GM18507 (cell line): ENCODE measurements around the gene CHI3L2.

Source experiments
- DNase-seq: peaks from one replicate; pipeline ENCODE4 v3.0.0; 2011; ENCODE audit warnings: low read depth; ENCODE audit not compliant: insufficient read length; ENCODE audit errors: extremely low spot score
- FAIRE-seq: peaks from 2 replicates; lab custom pipeline; 2011; peaks lifted over from hg19 to GRCh38; lab: Jason Lieb, UNC

Gene CHI3L2, protein sequence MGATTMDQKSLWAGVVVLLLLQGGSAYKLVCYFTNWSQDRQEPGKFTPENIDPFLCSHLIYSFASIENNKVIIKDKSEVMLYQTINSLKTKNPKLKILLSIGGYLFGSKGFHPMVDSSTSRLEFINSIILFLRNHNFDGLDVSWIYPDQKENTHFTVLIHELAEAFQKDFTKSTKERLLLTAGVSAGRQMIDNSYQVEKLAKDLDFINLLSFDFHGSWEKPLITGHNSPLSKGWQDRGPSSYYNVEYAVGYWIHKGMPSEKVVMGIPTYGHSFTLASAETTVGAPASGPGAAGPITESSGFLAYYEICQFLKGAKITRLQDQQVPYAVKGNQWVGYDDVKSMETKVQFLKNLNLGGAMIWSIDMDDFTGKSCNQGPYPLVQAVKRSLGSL

DNA sequence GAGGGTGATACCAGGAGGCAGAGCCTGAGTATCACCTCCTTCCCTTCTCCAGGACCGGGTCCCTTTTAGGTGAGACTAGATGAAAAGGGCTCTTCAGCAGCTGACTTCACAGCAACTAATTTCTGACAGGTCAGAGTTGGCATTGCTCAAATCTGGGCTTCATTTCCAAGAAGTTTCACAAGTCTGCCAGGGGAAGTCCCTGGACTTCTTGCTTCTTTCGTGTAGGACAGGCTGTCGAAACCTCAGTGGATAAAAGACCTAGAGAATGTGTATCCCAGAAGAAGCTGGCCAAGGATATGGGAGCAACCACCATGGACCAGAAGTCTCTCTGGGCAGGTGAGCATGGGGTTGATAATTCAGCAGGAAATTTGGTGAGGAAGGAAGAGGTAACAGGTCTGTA lies at the start of gene CHI3L2:
CHI3L2 (plus strand) TSS at position 280 of the 400 bp plus-strand sequence; CDS start at position 297, 17 bp downstream.
- no peak for FAIRE-seq

GRCh38 chr1:111179968-111180533 lies 47.5 kb upstream of the CHI3L2 start:
- FAIRE-seq (no peak), DNase-seq (no peak)

More for the DNA sequence above, at the start of gene CHI3L2:
- no peak for DNase-seq

- no peak for FAIRE-seq
- no peak for DNase-seq
Observed at GRCh38 chr1:111182052-111182451, 45.5 kb upstream of the CHI3L2 start.

DNA sequence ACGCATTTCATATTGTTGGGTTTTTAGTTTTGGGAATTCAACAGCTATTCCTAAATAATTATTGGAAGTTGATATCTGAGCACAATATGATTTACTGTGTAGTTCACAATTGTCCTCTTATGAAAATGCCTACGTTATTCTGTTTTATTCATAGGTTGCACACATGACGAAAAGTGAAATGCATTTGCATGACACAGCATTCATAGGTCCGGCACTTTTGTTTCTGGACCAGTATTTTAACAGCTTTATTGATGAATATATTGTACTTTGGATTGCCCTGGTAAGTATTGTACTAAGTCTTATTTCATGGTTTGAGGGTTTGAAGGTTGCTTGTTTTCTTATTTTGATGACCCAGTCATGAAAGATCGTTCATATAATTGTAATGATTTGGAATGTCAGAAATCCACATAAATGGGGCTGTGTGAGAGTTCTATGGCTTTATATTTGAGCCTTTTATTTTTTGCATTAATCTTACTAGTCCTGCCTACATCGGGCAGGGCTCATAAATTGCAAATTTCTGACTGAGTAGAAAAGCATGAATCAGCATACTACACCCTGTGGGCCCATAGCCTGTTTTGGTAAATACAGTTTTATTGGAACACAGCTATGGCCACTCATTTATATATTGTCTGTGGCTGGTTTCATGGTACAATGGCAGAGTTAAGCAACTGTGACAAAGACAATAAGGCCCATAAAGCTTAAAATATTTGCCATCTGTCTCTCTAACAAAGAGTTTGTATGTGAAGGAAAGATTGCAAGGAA lies 44.0 kb upstream of the CHI3L2 start:
- DNase-seq (no peak), FAIRE-seq (peak; percentile 24)

DNA sequence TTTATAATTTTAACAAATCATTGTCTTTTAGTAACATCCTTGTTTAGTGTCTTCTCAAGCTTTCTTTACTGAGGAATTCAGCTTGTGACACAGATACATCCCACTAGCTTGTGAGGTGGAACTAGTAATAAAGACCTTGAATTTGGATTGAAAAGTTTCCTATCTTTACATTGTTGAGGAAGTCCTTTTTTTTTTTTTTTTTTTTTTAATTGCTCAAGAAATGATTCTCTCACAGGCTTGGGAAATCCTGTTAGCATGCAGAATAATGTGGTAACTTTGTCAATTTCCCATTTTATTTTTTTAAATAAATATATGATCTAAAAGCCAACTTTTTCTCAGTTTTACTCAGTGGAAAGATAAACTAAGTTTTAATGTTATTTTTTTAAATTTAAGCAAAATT lies 42.9 kb upstream of the CHI3L2 start:
- FAIRE-seq: no peak

DNA sequence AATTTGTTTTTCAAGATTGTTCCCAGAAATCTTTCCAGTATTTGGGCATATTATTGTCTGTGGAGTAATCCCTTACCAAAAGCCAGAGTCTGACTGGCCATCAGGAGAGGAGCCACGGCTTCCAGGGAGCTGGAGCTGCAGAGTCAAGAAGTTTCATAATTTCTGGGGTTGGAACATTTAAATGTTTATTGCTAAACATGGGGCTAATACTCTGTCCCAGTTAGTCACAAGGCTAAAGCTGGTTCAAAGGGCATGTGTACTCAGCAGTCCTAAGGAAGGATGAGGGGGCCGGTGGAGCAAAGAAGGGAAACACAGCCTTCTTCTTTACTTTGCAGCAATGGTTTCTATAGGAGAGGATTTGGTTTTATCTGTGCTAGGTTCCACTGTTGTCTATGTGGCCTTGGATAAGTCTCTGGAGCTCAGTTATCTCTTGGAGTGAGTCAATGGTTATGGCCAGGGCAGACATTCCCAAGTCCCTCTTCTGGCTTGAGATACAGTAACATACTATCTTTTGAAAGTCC lies 36.5 kb upstream of the CHI3L2 start:
- no peak for FAIRE-seq
- DNase-seq: no peak

More for the DNA sequence above, 42.9 kb upstream of the CHI3L2 start:
- DNase-seq: no peak

- no peak for FAIRE-seq
- no peak for DNase-seq
Observed at GRCh38 chr1:111191496-111191895, 36.0 kb upstream of the CHI3L2 start.

GRCh38 chr1:111192074-111192473 lies 35.4 kb upstream of the CHI3L2 start:
- DNase-seq (no peak), FAIRE-seq (no peak)

DNA sequence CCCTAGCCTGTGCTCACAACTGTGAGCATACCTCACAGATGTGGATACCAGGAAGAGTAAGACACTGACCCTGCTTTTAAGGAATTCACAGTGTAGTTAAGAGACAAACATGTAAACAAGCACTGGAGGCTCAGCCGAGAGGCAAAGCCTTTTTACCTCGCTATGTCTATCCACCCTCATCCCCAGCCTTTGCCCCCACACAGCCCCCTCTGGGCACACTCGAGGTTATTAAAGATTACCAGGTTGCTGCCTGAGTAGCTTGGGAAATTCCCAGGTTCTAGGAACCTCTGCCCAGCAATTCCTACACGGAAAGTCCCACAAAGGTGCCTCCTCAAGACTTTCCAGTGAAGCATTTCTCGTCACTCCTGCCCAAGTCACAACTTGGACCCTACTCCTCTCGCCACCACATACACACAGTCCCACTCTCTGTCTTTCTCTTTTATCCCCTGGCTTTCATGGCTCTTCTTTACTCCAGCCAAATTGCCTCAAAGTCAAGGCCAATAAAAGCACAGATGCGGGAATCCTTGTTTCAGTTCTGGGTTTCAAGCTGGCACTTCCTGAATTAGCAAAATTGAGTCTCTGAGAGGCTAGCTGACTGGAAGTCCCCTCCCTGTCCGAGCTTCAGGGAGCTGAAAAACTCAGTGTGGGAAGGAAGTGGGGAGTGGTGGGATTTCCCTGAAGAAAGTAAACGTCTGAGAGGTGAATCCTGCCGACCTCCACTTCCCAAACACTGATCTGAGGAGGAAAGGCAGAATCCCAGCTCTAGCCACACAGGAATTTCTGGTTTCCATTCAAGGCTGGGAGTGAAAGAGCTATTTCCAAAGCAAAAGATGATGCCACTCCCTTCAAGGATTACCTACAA lies 34.6 kb upstream of the CHI3L2 start:
- FAIRE-seq (peak; percentile 92), DNase-seq (no peak)

DNA sequence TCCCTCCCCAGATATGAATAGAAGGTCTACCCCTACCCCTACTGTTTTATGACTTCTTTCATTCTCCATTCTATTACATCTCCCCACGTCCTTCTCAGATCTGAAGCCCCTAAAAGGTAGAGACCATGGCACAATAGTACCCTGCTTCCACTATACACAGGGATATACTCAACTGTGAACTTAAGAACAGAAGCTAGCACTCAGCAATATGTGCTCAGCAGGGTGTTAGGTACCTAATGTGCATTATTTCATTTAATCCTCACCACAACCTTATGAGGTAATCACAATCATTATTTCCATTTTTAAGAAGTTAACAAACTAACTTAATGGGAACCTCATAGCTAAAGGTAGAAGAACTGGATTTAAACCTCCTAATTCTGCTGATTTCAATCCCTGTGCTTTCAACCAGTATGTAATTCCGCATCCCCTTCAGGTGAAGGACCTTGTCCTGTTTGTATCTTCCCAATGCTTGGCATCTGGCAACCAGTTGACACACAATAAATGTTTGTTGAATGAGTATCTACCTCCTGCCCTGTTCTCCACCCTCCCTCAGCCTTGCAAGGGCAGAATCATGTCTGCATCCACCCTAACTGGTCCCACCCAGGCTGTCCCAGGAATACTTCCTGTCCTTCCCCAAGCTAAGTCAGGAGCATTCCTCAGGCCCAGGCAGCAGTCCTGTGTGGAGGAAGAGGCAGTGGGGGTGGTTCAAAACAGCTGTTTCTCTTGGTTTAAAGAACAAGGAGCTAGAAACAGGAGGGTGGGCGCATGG lies 33.6 kb upstream of the CHI3L2 start:
- DNase-seq: no peak

GRCh38 chr1:111195002-111195684 lies 32.4 kb upstream of the CHI3L2 start:
- no peak for DNase-seq
- no peak for FAIRE-seq

More for the DNA sequence above, 33.6 kb upstream of the CHI3L2 start:
- FAIRE-seq: no peak

GRCh38 chr1:111196213-111196612 lies 31.3 kb upstream of the CHI3L2 start:
- FAIRE-seq (no peak), DNase-seq (no peak)

DNA sequence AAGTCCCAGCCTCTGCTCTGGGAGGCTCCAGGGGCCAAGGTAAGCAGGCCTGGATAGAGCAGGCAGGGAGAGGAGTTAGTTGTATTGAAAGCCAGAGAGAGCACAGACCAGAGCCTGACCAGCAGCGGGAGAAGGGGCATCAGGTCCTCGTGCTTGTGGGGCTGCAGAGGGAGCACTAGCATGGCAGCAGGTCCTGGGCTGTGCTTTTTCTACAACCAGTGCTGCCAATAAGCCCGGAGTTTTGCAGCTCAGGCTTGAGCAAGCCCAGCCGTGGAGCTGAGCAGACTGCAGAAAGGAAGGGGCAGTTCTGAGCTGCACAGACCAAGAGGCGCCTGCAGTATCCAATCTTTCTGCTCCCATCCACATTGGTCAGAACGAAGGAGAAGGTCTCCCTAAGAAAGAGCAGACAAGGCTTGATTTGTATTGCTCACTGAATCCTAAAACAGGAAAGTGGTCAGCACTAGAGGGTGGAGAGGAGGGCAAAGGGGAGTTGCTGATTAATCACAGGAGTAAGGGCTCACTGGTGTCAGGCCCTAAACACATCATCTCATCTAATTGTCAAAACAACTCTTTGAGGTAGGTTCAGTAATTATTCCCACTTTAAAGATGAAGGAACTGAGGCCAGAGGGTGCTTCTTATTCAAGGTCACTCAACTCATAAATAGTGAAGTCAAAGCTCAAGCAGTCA lies 29.8 kb upstream of the CHI3L2 start:
- DNase-seq: no peak

DNA sequence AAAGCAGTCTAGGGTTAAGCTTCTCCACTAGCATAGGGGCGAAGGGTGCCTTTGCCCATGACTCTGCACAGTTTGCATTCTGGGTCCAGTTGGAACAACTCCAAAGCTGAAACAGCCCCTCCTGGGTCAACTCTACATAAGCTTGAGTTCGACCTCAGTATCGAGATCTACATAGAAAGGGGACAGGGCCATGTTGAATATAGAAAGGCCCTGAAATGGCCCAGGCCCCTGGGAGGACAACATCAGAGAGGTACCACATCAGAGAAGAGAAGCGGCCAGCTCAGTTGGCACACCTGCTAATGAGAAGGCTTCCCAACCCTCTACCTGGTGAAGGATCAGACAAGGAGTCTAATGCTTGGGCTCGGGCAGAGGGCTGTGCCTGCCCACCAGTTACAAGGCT lies 28.7 kb upstream of the CHI3L2 start:
- DNase-seq (no peak), FAIRE-seq (no peak)

More for the DNA sequence above, 29.8 kb upstream of the CHI3L2 start:
- FAIRE-seq: no peak

- peak; percentile 29 for FAIRE-seq
Observed at GRCh38 chr1:111199329-111199728, 28.2 kb upstream of the CHI3L2 start.

DNA sequence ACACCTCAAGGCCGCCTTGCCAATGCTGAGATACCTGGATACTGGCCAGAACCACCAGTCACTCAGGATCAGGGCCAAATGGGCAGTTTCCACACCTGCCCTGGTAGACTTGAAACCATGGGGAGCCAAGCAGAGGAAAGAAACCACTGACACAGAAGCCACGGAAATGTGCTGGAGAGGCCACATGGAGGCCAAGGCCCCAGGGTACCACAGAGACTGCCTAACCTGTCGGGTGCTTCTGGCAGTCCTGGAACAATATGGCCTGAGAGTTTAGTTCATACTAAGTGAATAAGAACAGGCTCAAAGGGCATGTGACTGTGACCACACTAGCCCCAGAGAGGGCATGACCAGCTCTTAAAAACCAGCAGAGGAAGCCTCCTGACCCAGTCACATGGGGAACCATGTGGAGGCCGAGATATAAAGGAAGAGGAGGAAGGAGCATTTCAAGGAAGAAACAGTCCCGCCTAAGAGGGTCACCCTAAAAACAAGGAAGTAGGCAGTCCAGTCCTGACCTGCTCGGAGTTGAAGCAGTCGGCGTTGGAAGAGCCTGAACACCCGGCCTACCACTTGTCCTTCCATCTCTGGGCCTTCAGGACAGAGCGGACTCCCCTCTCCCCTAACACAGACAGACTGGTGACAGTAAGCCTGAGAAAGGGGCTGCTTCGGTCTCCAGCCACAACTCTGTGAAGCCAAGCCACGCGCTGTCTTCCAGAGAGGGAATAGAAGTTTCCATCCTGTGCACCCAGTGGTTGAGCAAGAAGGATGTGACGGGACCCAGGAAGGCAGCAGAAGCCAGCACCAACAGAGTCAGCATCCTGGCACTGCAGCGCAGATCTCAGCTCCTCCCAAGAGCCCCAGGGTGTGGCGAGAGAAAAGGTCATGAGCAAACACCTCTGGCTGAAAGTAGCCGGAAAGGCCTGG lies 27.4 kb upstream of the CHI3L2 start, which contains the start of gene DENND2D:
DENND2D (minus strand) TSS at position 766 of the 921 bp plus-strand sequence; CDS start at position 579, 187 bp downstream.
- FAIRE-seq (peak; percentile 59), DNase-seq (no peak)

More at GRCh38 chr1:111199329-111199728, 28.2 kb upstream of the CHI3L2 start:
- no peak for DNase-seq
